ENCODE measurements around the gene C1orf122.

C1orf122 gene

DNA sequence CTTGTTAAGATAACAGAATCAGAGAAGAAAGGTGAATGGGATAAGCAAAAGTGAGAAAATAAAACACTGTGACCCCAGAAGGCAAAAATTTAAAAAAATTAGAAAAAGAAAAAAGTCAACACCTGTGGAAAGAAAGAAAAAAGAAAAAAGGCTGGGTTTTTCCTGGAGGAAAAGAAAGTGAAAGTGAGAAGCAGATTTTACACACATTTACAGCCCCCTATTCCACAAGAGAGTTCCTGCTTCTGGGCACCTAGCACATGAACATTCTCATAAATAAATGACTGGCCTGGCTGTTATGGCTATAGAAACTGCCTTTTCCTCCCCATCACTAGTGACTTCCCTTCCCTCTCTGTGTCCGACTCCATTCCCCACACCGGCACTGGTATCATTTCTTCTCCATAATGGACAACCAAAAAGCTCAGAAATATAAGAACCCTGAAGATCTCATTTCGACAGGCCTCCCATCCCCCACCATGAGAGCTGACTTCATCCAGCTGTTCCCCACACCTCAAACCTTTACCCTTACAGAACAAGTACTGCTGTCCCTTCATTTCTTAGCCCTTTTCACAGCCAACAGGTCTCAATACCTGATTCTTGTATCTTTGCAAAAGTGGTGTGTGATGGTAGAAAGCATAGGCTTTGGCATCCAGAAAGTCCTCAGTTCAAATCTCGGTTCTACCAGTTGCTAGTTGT is 39.2 kb downstream of the C1orf122 start:
- no peak for DNase-seq

DNA sequence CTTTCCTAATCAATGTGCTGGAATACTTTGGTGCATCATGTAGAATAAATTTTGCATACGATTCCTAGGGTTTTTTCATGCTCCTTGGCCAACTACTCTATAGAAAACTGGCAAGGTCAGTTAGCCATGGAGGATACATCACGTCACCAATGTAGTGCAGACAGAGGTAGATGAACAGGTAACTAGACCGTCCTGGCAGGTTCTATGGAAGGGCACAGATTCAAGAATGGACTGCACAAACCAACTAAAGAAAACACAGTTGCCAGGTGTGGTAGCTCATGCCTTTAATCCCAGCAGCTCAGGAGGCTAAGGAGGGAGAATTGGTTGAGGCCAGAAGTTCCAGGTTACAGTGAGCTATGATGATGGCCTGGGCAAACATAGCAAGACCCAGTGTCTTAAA is 41.9 kb downstream of the C1orf122 start:
- DNase-seq, result no peak

GRCh38 chr1:37850352-37850955 is 42.9 kb downstream of the C1orf122 start:
- no peak for DNase-seq

- no peak for DNase-seq
Observed at GRCh38 chr1:37851262-37851661, 43.7 kb downstream of the C1orf122 start.

DNA sequence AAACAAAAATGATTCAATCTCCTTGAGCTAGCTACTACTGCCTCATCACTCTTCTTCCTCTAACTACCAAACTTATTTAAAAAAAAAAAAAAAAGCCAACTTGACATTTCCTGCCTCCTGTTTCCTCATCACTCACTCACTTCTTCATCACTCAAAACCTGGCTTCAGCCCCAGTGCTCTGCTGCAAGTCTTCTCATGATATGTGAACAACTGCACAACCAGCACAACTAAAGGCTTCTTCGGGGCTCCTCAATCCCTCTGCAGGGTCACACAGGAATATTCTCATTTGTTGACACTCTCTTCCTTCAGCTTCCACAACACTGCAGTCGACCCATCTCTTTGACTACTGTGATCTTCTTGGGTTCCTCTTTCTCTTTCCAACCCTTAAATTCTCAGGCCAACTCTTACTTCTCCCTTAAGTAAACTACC is 44.2 kb downstream of the C1orf122 start:
- no peak for DNase-seq

- no peak for DNase-seq
Observed at GRCh38 chr1:37853157-37853556, 45.6 kb downstream of the C1orf122 start.

- DNase-seq, result no peak
Observed at GRCh38 chr1:37854406-37854805, 46.8 kb downstream of the C1orf122 start.
